Trophoblast cell (in vitro differentiated cells and primary cell): ENCODE measurements around the gene ETHE1.

Experiments used
- DNase-seq, 2 donors: peaks; one replicate each; pipeline ENCODE4 v3.0.0-alpha.2; 2016
- H2AFZ ChIP-seq: 2 replicates; pipeline ENCODE4 v1.6.1; 2013; ENCODE audit warnings: low read length, moderate library complexity, mild to moderate bottlenecking; ENCODE audit not compliant: insufficient read depth, poor library complexity
- H2AK5ac ChIP-seq: 2 replicates; pipeline ENCODE4 v1.6.1; 2013; ENCODE audit warnings: mild to moderate bottlenecking, low read length
- H2BK120ac ChIP-seq: 2 replicates; pipeline ENCODE4 v1.6.1; 2013; ENCODE audit warnings: low read length, mild to moderate bottlenecking, moderate library complexity; ENCODE audit not compliant: insufficient read depth, poor library complexity
- H2BK12ac ChIP-seq: 2 replicates; pipeline ENCODE4 v1.6.1; 2013; ENCODE audit warnings: mild to moderate bottlenecking, low read length, moderate library complexity
- H2BK5ac ChIP-seq: 2 replicates; pipeline ENCODE4 v1.6.1; 2013; ENCODE audit warnings: low read length, low read depth, moderate library complexity, mild to moderate bottlenecking; ENCODE audit not compliant: poor library complexity
- H3K14ac ChIP-seq: 2 replicates; pipeline ENCODE4 v1.6.1; 2013; ENCODE audit warnings: mild to moderate bottlenecking, low read length
- H3K18ac ChIP-seq: 2 replicates; pipeline ENCODE4 v1.6.1; 2013; ENCODE audit warnings: mild to moderate bottlenecking, low read length
- H3K23ac ChIP-seq: 2 replicates; pipeline ENCODE4 v1.6.1; 2013; ENCODE audit warnings: low read length
- H3K27ac ChIP-seq: 2 replicates; pipeline ENCODE4 v1.5.1; 2013; ENCODE audit warnings: low read depth, mild to moderate bottlenecking, inconsistent platforms, low read length, moderate library complexity
- H3K27me3 ChIP-seq: 2 replicates; pipeline ENCODE4 v1.6.1; 2013; ENCODE audit warnings: inconsistent platforms, mild to moderate bottlenecking, low read length, moderate library complexity; ENCODE audit not compliant: insufficient read depth
- H3K36me3 ChIP-seq, 2 experiments: 1 replicate in 1 of 2; 2 replicates in 1 of 2; pipeline ENCODE4 v1.6.1; 2013; ENCODE audit warnings: low read length in 2 of 2, mild to moderate bottlenecking in 2 of 2, moderate library complexity in 1 of 2; ENCODE audit not compliant: insufficient read depth in 2 of 2, control insufficient read depth in 1 of 2
- H3K4ac ChIP-seq: 2 replicates; pipeline ENCODE4 v1.6.1; 2013; ENCODE audit warnings: low read depth, mild to moderate bottlenecking, low read length, moderate library complexity
- H3K4me1 ChIP-seq, 2 experiments: 1 replicate in 1 of 2; 2 replicates in 1 of 2; pipeline ENCODE4 v1.6.1; 2013; ENCODE audit warnings: low read length in 2 of 2, mild to moderate bottlenecking in 2 of 2, moderate library complexity in 1 of 2; ENCODE audit not compliant: insufficient read depth in 2 of 2, control insufficient read depth in 1 of 2
- H3K4me2 ChIP-seq: 2 replicates; pipeline ENCODE4 v1.6.1; 2013; ENCODE audit warnings: inconsistent platforms, mild to moderate bottlenecking, low read length, moderate library complexity
- H3K4me3 ChIP-seq: 2 replicates; pipeline ENCODE4 v1.5.1; 2013; ENCODE audit warnings: mild to moderate bottlenecking, low read depth, low read length, inconsistent platforms
- H3K79me1 ChIP-seq: one replicate; pipeline ENCODE4 v1.6.1; 2013; ENCODE audit warnings: low read length
- H3K79me2 ChIP-seq: 2 replicates; pipeline ENCODE4 v1.6.1; 2013; ENCODE audit warnings: low read length, mild to moderate bottlenecking; ENCODE audit not compliant: control insufficient read depth, insufficient read depth, poor library complexity
- H3K9ac ChIP-seq: 2 replicates; pipeline ENCODE4 v1.6.1; 2013; ENCODE audit warnings: mild to moderate bottlenecking, low read length
- H3K9me3 ChIP-seq: 2 replicates; pipeline ENCODE4 v1.6.1; 2013; ENCODE audit warnings: low read depth, mild to moderate bottlenecking, control low read depth, inconsistent platforms, low read length; ENCODE audit not compliant: insufficient read depth
- H4K12ac ChIP-seq: 2 replicates; pipeline ENCODE4 v1.6.1; 2013; ENCODE audit warnings: low read depth, mild to moderate bottlenecking, low read length, moderate library complexity
- H4K8ac ChIP-seq: 2 replicates; pipeline ENCODE4 v1.6.1; 2013; ENCODE audit warnings: low read depth, mild to moderate bottlenecking, low read length, moderate library complexity
- H4K91ac ChIP-seq: one replicate; pipeline ENCODE4 v1.6.1; 2013; ENCODE audit warnings: low read depth, mild to moderate bottlenecking, low read length, moderate library complexity
- WGBS: extraction: QIAGEN DNeasy Blood & Tissue Kit; methylation state at CpG from one replicate; pipeline ENCODE4 v1.1.7; 2013; ENCODE audit warnings: missing lambda C conversion rate; ENCODE audit not compliant: insufficient read length, insufficient coverage; ENCODE audit errors: extremely low coverage; 5-methylcytosine and 5-hydroxymethylcytosine counted together

ETHE1 gene

DNA sequence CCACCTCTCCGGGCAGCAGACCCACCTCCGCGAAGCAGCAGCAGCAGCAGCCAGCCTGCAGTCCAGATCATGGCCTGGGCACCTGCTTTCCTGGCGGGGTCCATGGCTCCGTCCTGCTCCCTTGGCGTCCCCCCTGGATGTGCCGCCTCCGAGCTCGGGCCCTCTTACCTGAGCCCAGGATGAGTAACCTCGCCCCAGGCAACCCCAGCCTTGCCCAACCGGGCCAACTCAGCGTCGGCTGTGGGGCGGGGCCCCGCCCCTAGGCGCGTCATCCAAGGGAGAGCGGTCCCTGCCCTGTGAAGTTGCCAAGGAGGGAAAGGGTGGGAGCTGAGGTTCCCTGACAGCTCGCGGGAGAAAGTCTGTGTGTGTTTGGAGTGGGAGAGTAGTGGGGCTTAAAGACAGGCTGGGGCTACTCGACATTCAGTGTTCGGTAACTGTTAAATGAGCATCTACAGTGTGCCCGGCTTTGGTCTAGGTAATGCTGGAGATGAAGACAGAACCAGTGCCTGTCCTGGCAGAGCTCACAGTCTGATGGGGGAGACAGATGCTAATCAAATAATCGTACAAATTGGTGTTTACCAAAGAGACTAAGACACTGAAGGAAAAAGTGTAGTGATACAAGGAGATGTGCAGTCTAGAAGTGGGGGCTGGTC lies 61.4 kb downstream of the ETHE1 start, which contains the start of gene LYPD3:
Gene LYPD3, minus strand, starts transcription at position 141 of the 653 bp plus-strand sequence. Its CDS starts 37 bp downstream, at position 104.
- Histone ChIP-seq H2AK5ac (no peak within 1 kb of the TSS), H4K91ac (no peak within 1 kb of the TSS), H3K36me3 (no peaks in the 10 kb centered on the region), H3K18ac (peak within 1 kb of the TSS; percentile 42), H3K79me2 (peaks cover 2% of the 10 kb centered on the region), H3K9ac (no peak within 1 kb of the TSS), H2BK12ac (no peak within 1 kb of the TSS), H3K4me1 (peaks cover 7 to 23% of the 10 kb centered on the region in 2 experiments), H3K9me3 (no peaks in the 10 kb centered on the region), H3K4me3 (no peak within 1 kb of the TSS), H2BK5ac (no peak within 1 kb of the TSS), H3K23ac (no peak within 1 kb of the TSS), H4K12ac (no peak within 1 kb of the TSS), H3K4ac (peak within 1 kb of the TSS; percentile 12), H3K79me1 (peaks cover 9% of the 10 kb centered on the region), H3K27me3 (no peaks in the 10 kb centered on the region), H4K8ac (peak within 1 kb of the TSS; percentile 61), H2AFZ (peak within 1 kb of the TSS; percentile 10), H3K4me2 (peak within 1 kb of the TSS; percentile 83), H3K27ac (no peak within 1 kb of the TSS), H3K14ac (peak within 1 kb of the TSS; percentile 35), H2BK120ac (no peak within 1 kb of the TSS)
- peak; percentile 96 to 98 for DNase-seq
- WGBS = no CpG with 5 or more reads among the region's 24 CpGs

- peak overlapping the region; percentile 76 for H3K4me3 ChIP-seq
- H4K91ac ChIP-seq = no peak overlapping the region
- H4K8ac ChIP-seq = peak overlapping the region; percentile 40
- H2BK12ac ChIP-seq = no peak overlapping the region
- H2AFZ ChIP-seq = peak overlapping the region; percentile 80
- H3K9ac ChIP-seq = no peak overlapping the region
- DNase-seq = no peak
- H3K27me3 ChIP-seq = no peaks in the 10 kb centered on the region
- no peak overlapping the region for H4K12ac ChIP-seq
- H3K18ac ChIP-seq = no peak overlapping the region
- H3K4me1 ChIP-seq = peaks cover 7 to 23% of the 10 kb centered on the region in 2 experiments
- no peak overlapping the region for H3K27ac ChIP-seq
- peaks cover 9% of the 10 kb centered on the region for H3K79me1 ChIP-seq
- no peak overlapping the region for H2BK5ac ChIP-seq
- no peak overlapping the region for H3K4ac ChIP-seq
- H3K79me2 ChIP-seq = peaks cover 2% of the 10 kb centered on the region
- no peak overlapping the region for H3K23ac ChIP-seq
- peaks cover 2% of the 10 kb centered on the region for H3K9me3 ChIP-seq
- WGBS = no CpG with 5 or more reads among the region's 33 CpGs
- no peak overlapping the region for H2AK5ac ChIP-seq
- H2BK120ac ChIP-seq = no peak overlapping the region
- no peaks in the 10 kb centered on the region for H3K36me3 ChIP-seq
- H3K14ac ChIP-seq = no peak overlapping the region
- H3K4me2 ChIP-seq = peak overlapping the region; percentile 83
These were observed 62.7 kb downstream of the ETHE1 start for GRCh38 chr19:43464134-43464775.

- Histone ChIP-seq H2AK5ac (no peak overlapping the region), H3K27ac (no peak overlapping the region), H3K4me1 (peaks cover 7 to 23% of the 10 kb centered on the region in 2 experiments), H3K18ac (no peak overlapping the region), H4K12ac (no peak overlapping the region), H3K27me3 (no peaks in the 10 kb centered on the region), H3K23ac (no peak overlapping the region), H3K9ac (no peak overlapping the region), H3K4ac (no peak overlapping the region), H3K79me2 (peaks cover 2% of the 10 kb centered on the region), H2BK12ac (no peak overlapping the region), H3K9me3 (peaks cover 2% of the 10 kb centered on the region), H2AFZ (peak overlapping the region; percentile 80), H3K4me3 (peak overlapping the region; percentile 76), H3K14ac (no peak overlapping the region), H3K36me3 (no peaks in the 10 kb centered on the region), H3K79me1 (peaks cover 9% of the 10 kb centered on the region), H4K8ac (peak overlapping the region; percentile 40), H4K91ac (no peak overlapping the region), H2BK5ac (peak overlapping the region; percentile 22), H2BK120ac (no peak overlapping the region), H3K4me2 (peak overlapping the region; percentile 83)
- no CpG with 5 or more reads among the region's 57 CpGs for whole genome bisulfite sequencing
- peak; percentile 93 for DNase-seq
These were observed 63.4 kb downstream of the ETHE1 start for GRCh38 chr19:43463381-43464133.

- DNase-seq = no peak
- Histone ChIP-seq H2AK5ac (no peak overlapping the region), H3K9me3 (peaks cover 2% of the 10 kb centered on the region), H2AFZ (peak overlapping the region; percentile 30), H4K8ac (peak overlapping the region; percentile 38), H3K36me3 (no peaks in the 10 kb centered on the region), H3K9ac (no peak overlapping the region), H4K12ac (peak overlapping the region; percentile 21), H3K27ac (no peak overlapping the region), H3K79me2 (peaks cover 2% of the 10 kb centered on the region), H2BK5ac (no peak overlapping the region), H3K4me2 (peak overlapping the region; percentile 60), H2BK120ac (no peak overlapping the region), H3K23ac (no peak overlapping the region), H3K79me1 (peaks cover 9% of the 10 kb centered on the region), H3K4ac (no peak overlapping the region), H3K18ac (no peak overlapping the region), H3K14ac (no peak overlapping the region), H3K4me1 (peaks cover 7 to 23% of the 10 kb centered on the region in 2 experiments), H3K4me3 (peak overlapping the region; percentile 59), H2BK12ac (no peak overlapping the region), H3K27me3 (no peaks in the 10 kb centered on the region), H4K91ac (no peak overlapping the region)
- WGBS = no CpG with 5 or more reads among the region's 33 CpGs
These were observed 64.1 kb downstream of the ETHE1 start for GRCh38 chr19:43462785-43463380.
